Forelimb muscle (tissue), 1 donor: ENCODE results near the gene TOMT. TPM values are rescaled to one million over a fixed set of nuclear protein-coding genes. Genes with fewer than 3 reads are reported as not detected.

Experiments used
- polyA plus RNA-seq: library from polyadenylated mRNA; unstranded; fragments of 120-200 nt; gene quantifications from one replicate; pipeline ENCODE4 v1.2.1, GENCODE V29; 2013; ENCODE audit not compliant: insufficient read length

The TOMT gene
- polyA plus RNA-seq, 1 donor = not detected

Other genes with a start within 250 kb of the TOMT start
- gene DEFB131B, start 227.5 kb upstream of the TOMT start, polyA plus RNA-seq = not detected
- gene XNDC1N, start 177.3 kb upstream of the TOMT start, polyA plus RNA-seq = 2.2 TPM
- gene RNF121, start 176.9 kb upstream of the TOMT start, polyA plus RNA-seq = 30.7 TPM
- 8.2 TPM for gene IL18BP, start 107.0 kb upstream of the TOMT start, polyA plus RNA-seq
- gene NUMA1, start 25.4 kb upstream of the TOMT start, polyA plus RNA-seq = 165 TPM
- 6.5 TPM for gene LRRC51, start 25.1 kb upstream of the TOMT start, polyA plus RNA-seq
- 78.6 TPM for gene LAMTOR1, start 2.6 kb upstream of the TOMT start, polyA plus RNA-seq
- gene ANAPC15, start 6.8 kb downstream of the TOMT start, polyA plus RNA-seq = 30.8 TPM
- 0.65 TPM for gene FOLR3, start 29.8 kb downstream of the TOMT start, polyA plus RNA-seq
- gene FOLR1, start 86.2 kb downstream of the TOMT start, polyA plus RNA-seq = 4.1 TPM
- gene FOLR2, start 110.9 kb downstream of the TOMT start, polyA plus RNA-seq = 19.8 TPM
- gene INPPL1, start 118.8 kb downstream of the TOMT start, polyA plus RNA-seq = 151 TPM
- not detected for gene PHOX2A, start 138.3 kb downstream of the TOMT start, polyA plus RNA-seq